OCI-M2 (cell line): ENCODE data around the gene BTBD7.

ENCODE experiments used
- DNase-seq: peaks from one replicate; lab custom pipeline; 2025; ENCODE audit not compliant: unreplicated experiment; lab: John Stamatoyannopoulos, UW

The BTBD7 gene

DNA sequence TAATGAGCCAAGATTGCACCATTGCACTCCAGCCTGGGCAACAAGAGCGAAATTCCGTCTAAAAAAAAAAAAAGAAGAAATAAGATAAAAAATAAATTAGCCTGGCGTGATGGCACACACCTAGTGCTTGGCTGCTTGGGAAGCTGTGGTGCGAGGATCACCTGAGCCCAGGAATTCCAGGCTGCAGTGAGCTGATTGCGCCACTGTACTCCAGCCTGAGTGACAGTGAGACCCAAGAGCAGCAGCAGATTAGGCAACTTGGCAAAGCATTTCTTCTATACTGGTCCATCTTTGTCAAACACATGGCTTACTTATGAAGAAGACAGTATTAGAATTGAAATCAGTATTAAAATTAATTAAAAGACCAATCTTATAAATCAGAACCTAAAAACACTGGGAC lies 132.3 kb downstream of the BTBD7 start:
- DNase-seq: no peak

DNA sequence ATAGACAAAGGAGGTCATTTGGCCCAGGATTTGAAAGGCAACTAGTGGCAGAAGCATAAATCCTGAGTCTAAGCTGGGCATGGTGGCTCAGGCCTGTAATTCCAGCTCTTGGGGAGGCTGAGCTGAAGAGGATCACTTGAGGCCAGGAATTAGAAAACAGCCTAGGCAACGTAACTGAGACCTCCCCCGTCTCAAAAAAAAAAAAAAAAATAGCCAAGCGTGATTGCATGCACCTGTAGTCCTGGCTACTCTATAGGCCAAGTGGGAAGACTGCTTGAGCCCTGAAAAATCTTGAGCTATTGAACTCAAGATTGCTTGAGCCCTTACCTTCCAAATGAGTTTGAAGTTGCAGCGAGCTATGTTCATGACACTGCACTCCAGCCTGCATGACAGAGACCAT lies 133.8 kb downstream of the BTBD7 start:
- no peak for DNase-seq

DNA sequence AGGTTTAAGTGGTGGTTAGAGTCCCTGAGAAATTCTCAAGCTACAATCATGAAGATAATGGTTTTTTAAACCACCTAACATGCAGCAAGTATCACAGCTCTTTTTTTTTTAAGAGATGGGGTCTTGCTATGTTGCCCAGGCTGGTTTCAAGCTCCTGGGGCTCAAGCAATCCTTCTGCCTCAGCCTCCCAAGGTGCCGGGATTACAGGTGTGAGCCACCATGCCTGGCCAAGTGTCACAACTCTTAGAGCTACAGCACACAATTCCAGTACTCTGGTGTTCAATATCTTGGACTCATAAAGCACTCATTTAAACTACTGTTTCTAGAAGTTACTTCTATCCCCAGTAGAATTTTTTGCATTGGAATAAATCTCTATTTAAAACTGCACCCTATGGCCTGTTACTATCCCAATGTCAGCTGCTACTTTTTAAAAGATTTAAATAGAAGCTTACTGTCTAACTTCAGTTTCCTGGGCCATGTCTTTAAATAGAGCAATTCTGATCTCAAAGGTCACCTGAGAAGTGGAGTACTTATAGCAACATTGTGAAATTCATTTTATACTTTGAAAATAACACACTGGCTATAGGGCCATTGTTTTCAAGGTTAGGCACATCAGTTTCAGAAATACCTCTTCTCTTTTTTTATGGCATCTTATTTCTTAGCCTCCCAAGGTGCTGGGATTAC lies 137.4 kb downstream of the BTBD7 start:
- no peak for DNase-seq
